ENCODE results near the gene RXRA. TPM values are rescaled to one million over a fixed set of nuclear protein-coding genes. Genes with fewer than 3 reads are reported as not detected.

Gene RXRA
- total and polyA plus RNA-seq, 2 of the 4 experiments (the other 2 are of a cell fraction): 7.5 to 17.9 TPM

GRCh38 chr9:134456756-134457305 lies 130.6 kb downstream of the RXRA start:
- peak overlapping the region; percentile 99 for H2BK120ac ChIP-seq (ENCODE audit: low read depth, low read length)
- peak overlapping the region; percentile 85 for H3K18ac ChIP-seq (ENCODE audit: low read depth, low read length)
- TF ChIP-seq ELK1 (IDR thresholded peaks at IDR 0.05; ENCODE audit: borderline replicate concordance, low read depth, low read length) (no peak), NFE2L2 (IDR thresholded peaks at IDR 0.05; ENCODE audit: low read depth, low read length) (no peak), CHD1 (IDR thresholded peaks at IDR 0.05; ENCODE audit: low read depth, low read length) (no peak)
- H3K36me3 ChIP-seq (ENCODE audit: control insufficient read depth, insufficient read depth, low read length): no peaks in the 10 kb centered on the region
- peak overlapping the region; percentile 100 for H3K4ac ChIP-seq (ENCODE audit: low read depth, low read length)
- H3K56ac ChIP-seq (ENCODE audit: extremely low read depth, insufficient read depth, low read length): peak overlapping the region; percentile 91
- H3K14ac ChIP-seq (replicated peaks; ENCODE audit: low read depth, low read length): peak overlapping the region; percentile 95
- dilution Hi-C loops (cut with HindIII; ENCODE audit: low sequenced_read_pairs, unreplicated experiment): no loop called here
- no peak for DNase-seq
- 60% methylated on average over 1 of the region's 12 CpGs; no CpG with 5 or more reads in 1 of the 2 experiments for WGBS, 2 experiments (ENCODE audit: extremely low coverage in 2 of 2, insufficient read length in 1 of 2)
- no peak overlapping the region for H3K4me3 ChIP-seq (ENCODE audit: insufficient read depth, low read depth, low read length)
- peak overlapping the region; percentile 100 for H2AK9ac ChIP-seq (replicated peaks; ENCODE audit: low read depth, low read length, poor library complexity)
- peak overlapping the region; percentile 94 for H2BK15ac ChIP-seq (ENCODE audit: low read depth, low read length)
- H3K4me2 ChIP-seq (ENCODE audit: low read depth, low read length): no peak overlapping the region
- peak overlapping the region; percentile 98 for H4K91ac ChIP-seq (ENCODE audit: insufficient read depth, low read depth, low read length)
- H3K9me1 ChIP-seq (ENCODE audit: insufficient read depth, low read length): peaks cover 23% of the 10 kb centered on the region
- peaks cover 5% of the 10 kb centered on the region; the same call in 1 of the 2 replicates for H3K9me3 ChIP-seq (ENCODE audit: control insufficient read depth, insufficient read depth, low read length)
- H3K9ac ChIP-seq (ENCODE audit: low read depth, low read length): peak overlapping the region; percentile 28
- ATAC-seq (ENCODE audit: low read depth): no peak
- peak overlapping the region; percentile 94 for H3K27ac ChIP-seq (ENCODE audit: insufficient read depth, low read length)
- in situ Hi-C loops (cut with MboI; ENCODE audit: low sequenced_read_pairs): no loop called here
- H2BK20ac ChIP-seq (ENCODE audit: low read depth, low read length): peak overlapping the region; percentile 98
- H4K8ac ChIP-seq (ENCODE audit: low read depth in 2 of 2, low read length in 2 of 2): peak overlapping the region; percentile 90 to 97
- ChIA-PET POLR2A (ENCODE audit: unreplicated experiment) (interaction anchor here (0.7 to 2.1 kb wide), 5 partner anchors 46 to 328 kb away, joined by 3 to 7 read pairs (median 4); no protein-coding TSS in a partner anchor), CTCF (interaction anchor here (1.7 kb wide), 1 partner anchor 186 kb away, joined by 5 read pairs; no protein-coding TSS in a partner anchor)
- H3K79me1 ChIP-seq (ENCODE audit: low read depth in 1 of 2, low read length in 2 of 2): peaks cover 5 to 28% of the 10 kb centered on the region in 2 experiments; a peak in 2 of 4 replicates
- H4K20me1 ChIP-seq (ENCODE audit: insufficient read depth, low read length): no peaks in the 10 kb centered on the region
- H2AFZ ChIP-seq (replicated peaks; ENCODE audit: low read length, poor library complexity): peak overlapping the region; percentile 90
- BruUV-seq (replicated peaks): no TSS peak
- H2AK5ac ChIP-seq (ENCODE audit: low read depth, low read length): peak overlapping the region; percentile 99
- peak overlapping the region; percentile 95 for H3K23ac ChIP-seq (ENCODE audit: low read depth, low read length)
- intact Hi-C loops (cut with micrococcal nuclease): loop anchor here (1.0 to 10.0 kb wide), 4 partner anchors 36 to 184 kb away; partner anchors contain the start of gene COL5A1
- H4K5ac ChIP-seq (ENCODE audit: low read depth, low read length): peak overlapping the region; percentile 93
- H3K27me3 ChIP-seq (ENCODE audit: control insufficient read depth, insufficient read depth, low read length): no peaks in the 10 kb centered on the region
- H2BK5ac ChIP-seq (ENCODE audit: low read depth, low read length, poor library complexity, severe bottlenecking): peak overlapping the region; percentile 98
- H3K4me1 ChIP-seq (ENCODE audit: control insufficient read depth, insufficient read depth, low read length): peaks cover 30% of the 10 kb centered on the region
